ENCODE results near the gene COX6B1.
A peak's percentile ranks its signal among the peaks of the same experiment; 100 is the strongest.
"Not testable (repeated sequence)": the region's sequence is repeated elsewhere in the genome, so short reads cannot be mapped to it uniquely, and the experiment has no call there.

The COX6B1 gene

GRCh38 chr19:35671818-35672217 lies 23.7 kb downstream of the COX6B1 start:
- TF ChIP-seq CTCF (IDR thresholded peaks at IDR 0.05; ENCODE audit: low read depth, low read length, missing control alignments): no peak
- DNase-seq (ENCODE audit: extremely low read depth, low read depth): no peak
- no peak overlapping the region for H3K4me3 ChIP-seq (replicated peaks; ENCODE audit: low read depth, low read length)

GRCh38 chr19:35673121-35673804 lies 25.1 kb downstream of the COX6B1 start:
- TF ChIP-seq CTCF (IDR thresholded peaks at IDR 0.05; ENCODE audit: low read depth, low read length, missing control alignments): no peak
- peak; percentile 14 for DNase-seq (ENCODE audit: extremely low read depth, low read depth)
- H3K4me3 ChIP-seq (replicated peaks; ENCODE audit: low read depth, low read length): peak overlapping the region; percentile 38

GRCh38 chr19:35675589-35676140 lies 27.5 kb downstream of the COX6B1 start:
- TF ChIP-seq CTCF (IDR thresholded peaks at IDR 0.05; ENCODE audit: low read depth, low read length, missing control alignments): no peak
- H3K4me3 ChIP-seq (replicated peaks; ENCODE audit: low read depth, low read length): no peak overlapping the region
- no peak for DNase-seq (ENCODE audit: extremely low read depth, low read depth)

GRCh38 chr19:35689836-35690235 lies 41.7 kb downstream of the COX6B1 start:
- H3K4me3 ChIP-seq (replicated peaks; ENCODE audit: low read depth, low read length): no peak overlapping the region
- no peak for DNase-seq (ENCODE audit: extremely low read depth, low read depth)
- TF ChIP-seq CTCF (IDR thresholded peaks at IDR 0.05; ENCODE audit: low read depth, low read length, missing control alignments): no peak

GRCh38 chr19:35691106-35691505 lies 43.0 kb downstream of the COX6B1 start:
- not testable (repeated sequence) for H3K4me3 ChIP-seq (replicated peaks; ENCODE audit: low read depth, low read length); DNase-seq (ENCODE audit: extremely low read depth, low read depth)

GRCh38 chr19:35692010-35692409 lies 43.9 kb downstream of the COX6B1 start:
- TF ChIP-seq CTCF (IDR thresholded peaks at IDR 0.05; ENCODE audit: low read depth, low read length, missing control alignments): no peak
- H3K4me3 ChIP-seq (replicated peaks; ENCODE audit: low read depth, low read length): no peak overlapping the region
- no peak for DNase-seq (ENCODE audit: extremely low read depth, low read depth)

- no peak for TF ChIP-seq CTCF (IDR thresholded peaks at IDR 0.05; ENCODE audit: low read depth, low read length, missing control alignments)
These were observed 45.3 kb downstream of the COX6B1 start for GRCh38 chr19:35693422-35693821.

More at GRCh38 chr19:35693422-35693821, 45.3 kb downstream of the COX6B1 start:
- no peak overlapping the region for H3K4me3 ChIP-seq (replicated peaks; ENCODE audit: low read depth, low read length)
- DNase-seq (ENCODE audit: extremely low read depth, low read depth): no peak

Measured in HFF-Myc (cell line).